Smooth muscle cell (in vitro differentiated cells): ENCODE data around the gene PPP1R7. TPM values are rescaled to one million over a fixed set of nuclear protein-coding genes. Genes with fewer than 3 reads are reported as not detected.

ENCODE experiments used
- DNase-seq: peaks from one replicate; lab custom pipeline; 2025; ENCODE audit not compliant: unreplicated experiment; lab: John Stamatoyannopoulos, UW
- H2AFZ ChIP-seq: fragments of 200-600 bp; sonication (generic); 2 replicates; pipeline ENCODE4 v1.6.0; 2016; ENCODE audit warnings: antibody characterized with exemption, low read depth, mild to moderate bottlenecking
- H3F3A ChIP-seq: fragments of 200-600 bp; sonication (generic); 2 replicates; pipeline ENCODE4 v1.6.0; 2017; ENCODE audit warnings: antibody characterized with exemption, low read depth
- H3K27ac ChIP-seq: fragments of 200-600 bp; sonication (generic); 2 replicates; pipeline ENCODE4 v1.5.1; 2016; ENCODE audit warnings: low read depth, mild to moderate bottlenecking
- H3K27me3 ChIP-seq: fragments of 200-600 bp; sonication (generic); 2 replicates; pipeline ENCODE4 v1.6.1; 2016; ENCODE audit warnings: low read depth, mild to moderate bottlenecking
- H3K36me3 ChIP-seq: fragments of 200-600 bp; sonication (generic); 2 replicates; pipeline ENCODE4 v1.5.1; 2016; ENCODE audit warnings: low read depth
- H3K4me1 ChIP-seq: fragments of 200-600 bp; sonication (generic); 2 replicates; pipeline ENCODE4 v1.5.1; 2016; ENCODE audit warnings: low read depth
- H3K4me2 ChIP-seq: fragments of 200-600 bp; sonication (generic); 2 replicates; pipeline ENCODE4 v1.6.0; 2016; ENCODE audit warnings: mild to moderate bottlenecking
- H3K4me3 ChIP-seq: fragments of 200-600 bp; sonication (generic); 2 replicates; pipeline ENCODE4 v1.5.1; 2016; ENCODE audit warnings: mild to moderate bottlenecking
- H3K79me2 ChIP-seq: fragments of 200-600 bp; sonication (generic); 2 replicates; pipeline ENCODE4 v1.6.0; 2016; ENCODE audit warnings: low read depth, mild to moderate bottlenecking
- H3K9ac ChIP-seq: fragments of 200-600 bp; sonication (generic); 2 replicates; pipeline ENCODE4 v1.6.0; 2016; ENCODE audit warnings: low read depth
- H3K9me3 ChIP-seq: fragments of 200-600 bp; sonication (generic); replicated peaks from 2 replicates; pipeline ENCODE4 v1.5.1; 2016; ENCODE audit warnings: low read depth
- H4K20me1 ChIP-seq: fragments of 200-600 bp; sonication (generic); 2 replicates; pipeline ENCODE4 v1.6.0; 2016; ENCODE audit warnings: low read depth
- CTCF ChIP-seq: fragments of 200-600 bp; sonication (generic); IDR thresholded peaks from 2 replicates; pipeline ENCODE4 v1.5.1; 2017; ENCODE audit warnings: borderline replicate concordance, mild to moderate bottlenecking, antibody characterized with exemption; ENCODE audit not compliant: insufficient read depth, poor library complexity, severe bottlenecking
- WGBS: methylation state at CpG from one replicate; pipeline ENCODE4 v1.1.7; 2016; ENCODE audit warnings: low lambda C conversion rate; 5-methylcytosine and 5-hydroxymethylcytosine counted together
- polyA plus RNA-seq: library from polyadenylated mRNA; unstranded; fragments of >200 nt; fragmentation: Nextera tagmentation; extraction: Ambion mirVana; gene quantifications from 2 replicates; pipeline ENCODE4 v1.2.1, GENCODE V29; 2016
- total RNA-seq: library from RNA; depleted of rRNA; stranded (reverse); fragments of >200 nt; gene quantifications from 2 replicates; pipeline ENCODE4 v1.2.3, GENCODE V29; 2014

PPP1R7 gene
- total and polyA plus RNA-seq, 2 experiments from 2014 or later, result 54.3 to 74.9 TPM

GRCh38 chr2:241154915-241155314 is 4.6 kb downstream of the PPP1R7 start:
- Histone ChIP-seq H3K4me1 (peaks cover 6% of the 10 kb centered on the region), H3K4me2 (no peak overlapping the region), H3K9me3 (no peaks in the 10 kb centered on the region), H3K36me3 (peaks cover 3% of the 10 kb centered on the region), H3K4me3 (no peak overlapping the region), H3K9ac (no peak overlapping the region), H3K79me2 (peaks cover 13% of the 10 kb centered on the region), H3K27me3 (no peaks in the 10 kb centered on the region), H3K27ac (no peak overlapping the region), H3F3A (no peaks in the 10 kb centered on the region), H2AFZ (no peak overlapping the region), H4K20me1 (peaks cover 11% of the 10 kb centered on the region)
- DNase-seq, result no peak
- no peak for TF ChIP-seq CTCF
- WGBS, result 94% methylated on average over 4 of the region's 4 CpGs

GRCh38 chr2:241155936-241156335 is 5.7 kb downstream of the PPP1R7 start:
- DNase-seq, result no peak
- H3K9ac ChIP-seq, result no peak overlapping the region
- WGBS, result 80% methylated on average over 1 of the region's 1 CpG
- H3K36me3 ChIP-seq, result peaks cover 7% of the 10 kb centered on the region
- no peak overlapping the region for H3K4me3 ChIP-seq
- peaks cover 4% of the 10 kb centered on the region for H3K4me1 ChIP-seq
- no peak overlapping the region for H2AFZ ChIP-seq
- H3K79me2 ChIP-seq, result peaks cover 12% of the 10 kb centered on the region
- no peaks in the 10 kb centered on the region for H3K27me3 ChIP-seq
- no peaks in the 10 kb centered on the region for H3K9me3 ChIP-seq
- H3K27ac ChIP-seq, result no peak overlapping the region
- no peak overlapping the region for H3K4me2 ChIP-seq
- H3F3A ChIP-seq, result no peaks in the 10 kb centered on the region
- H4K20me1 ChIP-seq, result peaks cover 10% of the 10 kb centered on the region
- no peak for TF ChIP-seq CTCF

- H3K27me3 ChIP-seq, result no peaks in the 10 kb centered on the region
- no peak overlapping the region for H2AFZ ChIP-seq
- no peaks in the 10 kb centered on the region for H3F3A ChIP-seq
- DNase-seq, result no peak
- peaks cover 4% of the 10 kb centered on the region for H4K20me1 ChIP-seq
- TF ChIP-seq CTCF, result no peak
- H3K4me3 ChIP-seq, result no peak overlapping the region
- H3K79me2 ChIP-seq, result peaks cover 3% of the 10 kb centered on the region
- 63% methylated on average over 5 of the region's 5 CpGs for WGBS
- H3K9ac ChIP-seq, result no peak overlapping the region
- H3K36me3 ChIP-seq, result peaks cover 7% of the 10 kb centered on the region
- H3K27ac ChIP-seq, result no peak overlapping the region
- H3K4me2 ChIP-seq, result no peak overlapping the region
- H3K9me3 ChIP-seq, result no peaks in the 10 kb centered on the region
- H3K4me1 ChIP-seq, result no peaks in the 10 kb centered on the region
Measured at GRCh38 chr2:241156971-241157441, 6.7 kb downstream of the PPP1R7 start.

- Histone ChIP-seq H3K4me1 (no peaks in the 10 kb centered on the region), H3K9ac (no peak overlapping the region), H3F3A (no peaks in the 10 kb centered on the region), H4K20me1 (peaks cover 3% of the 10 kb centered on the region), H3K4me2 (no peak overlapping the region), H3K27ac (no peak overlapping the region), H3K4me3 (no peak overlapping the region), H2AFZ (no peak overlapping the region), H3K79me2 (no peaks in the 10 kb centered on the region), H3K27me3 (no peaks in the 10 kb centered on the region), H3K9me3 (no peaks in the 10 kb centered on the region), H3K36me3 (peaks cover 7% of the 10 kb centered on the region)
- no peak for TF ChIP-seq CTCF
- no peak for DNase-seq
- WGBS, result 91% methylated on average over 9 of the region's 9 CpGs
Measured at GRCh38 chr2:241157841-241158545, 7.7 kb downstream of the PPP1R7 start.
